GM18526 (cell line): ENCODE results near the gene TMPRSS9.

Source experiments
- POLR2A ChIP-seq: IDR thresholded peaks from 3 replicates; pipeline ENCODE4 v1.6.1; 2011; ENCODE audit not compliant: insufficient read length; ENCODE audit errors: extremely low read depth

The TMPRSS9 gene

DNA sequence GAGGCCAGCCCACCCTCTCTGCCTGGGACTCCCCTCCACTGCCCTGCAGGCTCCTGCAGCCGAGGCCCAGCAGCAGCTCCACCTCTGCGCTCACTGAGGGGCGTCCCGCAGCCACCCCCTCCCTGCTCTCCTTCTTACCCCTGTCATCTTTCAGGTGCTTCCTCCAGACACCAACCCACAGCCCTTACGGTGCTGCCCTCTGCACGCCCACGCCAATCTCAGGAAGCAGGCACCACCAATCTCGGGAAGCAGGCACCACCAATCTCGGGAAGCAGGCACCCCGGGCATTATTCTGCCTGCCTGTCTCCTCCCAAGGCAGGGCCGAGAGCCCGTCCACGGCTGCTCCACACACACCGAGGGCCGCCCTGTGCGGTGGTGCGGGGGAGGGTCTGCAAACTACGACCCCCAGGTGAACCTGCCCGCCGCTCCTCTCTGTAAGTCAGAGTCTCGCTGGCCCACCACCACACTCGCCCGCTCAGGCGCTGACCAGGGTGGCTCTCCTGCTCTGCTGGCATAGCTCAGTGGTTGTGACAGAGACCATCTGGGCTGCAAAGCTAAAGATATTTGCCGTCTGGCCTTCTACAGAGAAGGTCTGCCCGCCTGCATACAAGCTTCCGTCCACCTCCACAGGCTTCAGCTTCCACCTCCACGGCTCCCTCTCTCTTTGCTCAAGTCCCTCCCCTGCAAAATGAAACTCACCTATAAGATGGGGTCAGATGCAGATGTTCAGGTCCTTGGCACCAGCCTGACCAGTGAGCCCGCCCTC, 34.6 kb upstream of the TMPRSS9 start:
- TF ChIP-seq POLR2A: no peak

- no peak for TF ChIP-seq POLR2A
Measured at GRCh38 chr19:2326699-2327360, 33.2 kb upstream of the TMPRSS9 start.

- TF ChIP-seq POLR2A: no peak
Measured at GRCh38 chr19:2327773-2328400, 32.2 kb upstream of the TMPRSS9 start.

DNA sequence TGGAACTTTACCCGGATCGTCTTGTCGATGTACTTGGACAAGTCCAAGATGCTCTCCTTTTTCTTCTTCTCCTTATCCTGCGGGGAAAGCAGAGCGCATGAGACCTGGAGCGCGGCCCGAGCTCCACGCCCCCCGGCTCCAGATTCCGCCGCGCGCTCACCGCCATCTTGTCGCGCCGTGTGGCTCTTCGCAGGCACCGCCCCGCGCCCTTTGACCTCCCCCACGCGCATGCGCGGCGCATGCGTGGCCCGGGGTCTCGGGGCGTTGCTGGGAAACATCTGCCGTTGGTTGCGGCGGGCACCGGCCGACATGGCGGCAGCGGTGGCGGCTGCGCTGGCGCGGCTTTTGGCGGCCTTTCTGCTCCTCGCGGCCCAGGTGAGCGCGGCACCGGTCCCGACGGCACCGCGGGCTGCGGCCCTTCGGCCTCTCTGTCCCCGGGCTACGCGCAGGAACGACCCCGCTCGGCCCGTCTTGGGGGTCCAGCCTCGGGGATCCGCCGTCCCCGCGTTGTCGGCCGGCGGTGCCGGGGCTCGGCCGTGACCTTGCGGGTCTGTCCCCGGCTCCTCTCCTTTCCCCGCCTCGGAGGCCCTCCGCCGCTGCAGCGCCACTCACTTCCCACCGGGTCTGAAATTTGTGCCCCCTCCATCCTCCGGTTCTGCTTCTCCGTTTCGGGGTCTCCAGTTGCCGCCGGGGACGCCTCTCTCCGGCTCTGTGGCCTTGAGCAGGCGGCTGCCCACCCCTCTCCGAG, 31.5 kb upstream of the TMPRSS9 start, which contains the start of the genes LSM7 and SPPL2B:
LSM7 (minus strand) TSS at position 186 of the 748 bp plus-strand sequence; CDS start at position 166, 20 bp downstream.
SPPL2B (plus strand) TSS at position 284 of the 748 bp plus-strand sequence; CDS start at position 310, 26 bp downstream.
- TF ChIP-seq POLR2A: no peak

DNA sequence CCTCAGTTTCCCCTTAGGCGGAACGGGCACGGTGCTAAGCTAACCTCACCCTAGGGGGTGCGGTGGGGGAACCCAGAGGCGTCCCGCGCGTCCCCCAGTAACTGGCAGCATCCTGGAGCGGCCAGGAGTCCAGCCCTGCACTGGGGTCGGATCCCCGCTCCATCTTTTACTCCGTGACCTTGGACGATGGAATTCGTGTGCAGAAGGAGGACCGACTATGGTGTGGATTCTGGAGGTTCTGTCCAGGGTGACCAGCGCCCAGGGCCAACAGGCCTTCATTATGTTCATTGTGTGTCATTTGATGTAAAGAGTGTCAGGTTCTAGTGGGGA, 31.0 kb upstream of the TMPRSS9 start:
- no peak for TF ChIP-seq POLR2A

DNA sequence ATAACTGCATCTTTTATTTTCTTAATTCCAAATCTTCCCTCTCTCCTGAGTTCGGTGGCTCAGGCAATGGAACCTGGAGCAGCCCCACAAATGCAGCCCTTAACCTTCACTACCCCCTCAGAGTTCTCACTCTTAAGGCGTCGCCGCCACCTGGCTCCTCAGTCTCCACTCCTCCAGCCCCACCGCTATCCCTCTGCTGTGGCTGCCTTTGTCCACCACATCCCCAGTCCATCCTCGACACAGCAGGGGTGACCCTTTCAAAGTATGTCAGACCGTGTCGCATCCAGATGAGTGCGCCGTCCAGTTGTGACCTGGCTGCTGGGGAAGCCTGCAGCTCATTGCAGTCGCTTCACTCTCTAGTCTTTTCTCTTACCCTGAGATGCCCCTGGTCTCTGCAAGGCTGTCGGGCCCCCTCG, 30.6 kb upstream of the TMPRSS9 start:
- TF ChIP-seq POLR2A: no peak

GRCh38 chr19:2330255-2330631, 29.8 kb upstream of the TMPRSS9 start:
- TF ChIP-seq POLR2A: no peak

GRCh38 chr19:2330632-2331284, 29.3 kb upstream of the TMPRSS9 start:
- TF ChIP-seq POLR2A: no peak

DNA sequence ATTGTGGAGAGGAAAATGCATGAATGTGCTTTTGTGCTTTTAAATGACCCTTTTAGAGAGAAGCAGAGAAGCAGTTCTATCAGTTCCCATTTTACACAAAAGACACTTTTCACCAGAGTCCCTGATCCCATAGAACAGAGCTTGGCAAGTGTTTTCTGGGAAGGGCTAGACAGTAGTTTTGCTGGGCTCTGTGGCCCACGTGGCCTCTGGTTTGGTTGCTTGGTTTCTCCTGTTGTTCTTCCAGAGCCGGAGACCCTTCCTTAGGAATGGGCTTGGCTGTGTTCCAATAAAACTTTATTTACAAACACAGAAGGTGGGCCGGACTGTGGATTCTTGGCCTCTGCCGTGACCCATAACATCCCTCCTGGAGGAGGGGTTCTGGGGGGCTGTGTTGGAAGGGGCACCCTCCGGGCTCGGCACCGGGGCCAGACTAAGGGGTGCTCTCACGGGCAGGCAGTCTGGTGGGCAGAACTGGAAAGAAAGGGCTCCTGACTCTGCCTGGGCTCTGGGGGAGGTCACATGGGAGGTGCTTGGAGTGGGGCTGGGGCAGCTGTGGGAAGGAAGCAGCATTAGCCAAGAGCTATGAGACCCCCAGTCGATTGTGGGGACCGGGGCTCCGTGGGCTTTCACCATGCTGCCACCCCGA, 28.3 kb upstream of the TMPRSS9 start:
- no peak for TF ChIP-seq POLR2A

- no peak for TF ChIP-seq POLR2A
Measured at GRCh38 chr19:2332341-2333026, 27.6 kb upstream of the TMPRSS9 start.

DNA sequence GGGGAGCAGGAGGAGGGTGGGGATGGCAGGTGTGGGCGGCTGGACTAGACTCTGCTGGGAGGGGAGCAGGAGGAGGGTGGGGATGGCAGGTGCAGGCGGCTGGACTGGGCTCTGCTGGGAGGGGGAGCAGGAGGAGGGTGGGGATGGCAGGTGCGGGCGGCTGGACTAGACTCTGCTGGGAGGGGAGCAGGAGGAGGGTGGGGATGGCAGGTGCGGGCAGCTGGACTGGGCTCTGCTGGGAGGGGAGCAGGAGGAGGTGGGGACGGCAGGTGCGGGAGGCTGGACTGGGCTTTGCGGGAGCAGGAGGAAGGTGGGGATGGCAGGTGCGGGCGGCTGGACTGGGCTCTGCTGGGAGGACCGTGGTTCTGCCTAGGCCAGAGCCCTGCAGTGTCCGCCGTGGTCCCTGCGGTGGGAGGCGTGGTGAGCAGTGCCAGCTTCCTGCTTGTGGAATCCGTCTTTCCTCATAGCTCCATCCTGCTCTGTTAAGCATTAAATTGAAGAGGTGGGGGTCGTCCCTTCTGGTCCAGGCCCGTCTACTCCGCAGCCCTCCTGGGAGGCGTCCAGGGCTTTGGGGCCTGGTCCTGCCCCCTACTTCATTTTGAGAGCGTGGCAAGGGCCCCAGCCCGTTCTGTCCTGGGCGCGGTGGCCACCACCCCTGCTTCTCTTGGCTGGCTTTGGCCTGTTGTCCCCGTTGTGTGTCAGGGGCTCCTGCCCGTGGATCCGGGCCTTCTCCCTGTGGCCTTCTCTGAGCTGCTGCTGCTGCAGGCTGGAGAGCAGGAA, 26.8 kb upstream of the TMPRSS9 start:
- no peak for TF ChIP-seq POLR2A

GRCh38 chr19:2333807-2334211, 26.3 kb upstream of the TMPRSS9 start:
- no peak for TF ChIP-seq POLR2A

DNA sequence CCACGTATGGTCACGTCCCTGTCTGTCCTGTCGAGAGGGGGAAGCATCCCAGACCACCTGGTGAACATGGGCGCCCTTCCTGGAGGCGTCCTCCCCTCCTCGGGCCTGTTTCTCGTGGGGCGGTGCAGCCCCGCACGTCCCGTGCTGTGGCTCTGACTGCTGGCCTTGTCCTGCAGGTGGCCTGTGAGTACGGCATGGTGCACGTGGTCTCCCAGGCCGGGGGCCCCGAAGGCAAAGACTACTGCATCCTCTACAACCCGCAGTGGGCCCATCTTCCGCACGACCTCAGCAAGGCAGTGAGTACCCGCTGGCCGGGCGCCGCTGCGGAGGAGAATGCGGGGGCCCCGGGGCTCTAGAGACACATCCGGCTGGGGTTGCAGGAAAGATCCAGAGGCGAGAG, 25.6 kb upstream of the TMPRSS9 start:
- no peak for TF ChIP-seq POLR2A
